Measurements from ENCODE around the gene C10orf143.
"Not testable (repeated sequence)": the region's sequence is repeated elsewhere in the genome, so short reads cannot be mapped to it uniquely, and the experiment has no call there.

C10orf143 gene

DNA sequence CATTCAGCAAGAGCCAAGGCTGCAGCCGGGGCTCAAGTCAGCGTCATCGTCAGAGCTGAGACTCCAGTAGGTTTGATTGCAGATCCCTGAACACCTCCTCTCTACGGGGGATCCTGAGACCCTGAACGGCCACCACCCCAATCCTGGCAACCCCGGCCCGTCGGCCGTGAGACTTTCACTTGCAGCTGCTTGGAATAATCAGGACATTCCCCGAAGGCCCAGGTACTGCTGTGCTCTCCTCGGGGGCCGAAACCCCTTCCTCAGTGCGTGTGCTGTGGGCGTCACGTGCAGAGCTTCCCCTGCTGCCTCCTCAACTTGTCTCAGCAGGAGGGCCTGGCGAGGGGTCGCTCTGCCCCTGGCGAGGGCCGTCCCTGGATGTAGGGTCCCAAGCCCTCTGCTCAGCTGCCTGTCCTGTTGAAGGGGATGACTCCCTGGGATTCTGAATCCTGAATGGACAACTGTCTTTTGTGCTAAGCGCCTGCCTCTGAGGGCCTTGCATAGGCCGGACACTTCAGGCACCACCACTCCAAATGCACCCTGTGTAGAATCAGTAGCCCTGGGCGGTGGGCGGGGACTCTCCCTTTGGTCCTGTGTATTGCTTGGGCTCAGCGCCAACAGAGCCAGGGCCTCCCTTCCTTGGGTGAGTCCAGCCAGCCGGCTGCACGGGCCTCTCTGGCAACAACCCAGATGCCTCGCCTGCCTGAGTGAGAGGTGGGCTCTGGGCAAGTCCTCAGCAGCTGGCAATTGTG lies 82.7 kb downstream of the C10orf143 start:
- no peak for DNase-seq

- no peak for DNase-seq
Observed at GRCh38 chr10:130026670-130027456, 83.8 kb downstream of the C10orf143 start.

DNA sequence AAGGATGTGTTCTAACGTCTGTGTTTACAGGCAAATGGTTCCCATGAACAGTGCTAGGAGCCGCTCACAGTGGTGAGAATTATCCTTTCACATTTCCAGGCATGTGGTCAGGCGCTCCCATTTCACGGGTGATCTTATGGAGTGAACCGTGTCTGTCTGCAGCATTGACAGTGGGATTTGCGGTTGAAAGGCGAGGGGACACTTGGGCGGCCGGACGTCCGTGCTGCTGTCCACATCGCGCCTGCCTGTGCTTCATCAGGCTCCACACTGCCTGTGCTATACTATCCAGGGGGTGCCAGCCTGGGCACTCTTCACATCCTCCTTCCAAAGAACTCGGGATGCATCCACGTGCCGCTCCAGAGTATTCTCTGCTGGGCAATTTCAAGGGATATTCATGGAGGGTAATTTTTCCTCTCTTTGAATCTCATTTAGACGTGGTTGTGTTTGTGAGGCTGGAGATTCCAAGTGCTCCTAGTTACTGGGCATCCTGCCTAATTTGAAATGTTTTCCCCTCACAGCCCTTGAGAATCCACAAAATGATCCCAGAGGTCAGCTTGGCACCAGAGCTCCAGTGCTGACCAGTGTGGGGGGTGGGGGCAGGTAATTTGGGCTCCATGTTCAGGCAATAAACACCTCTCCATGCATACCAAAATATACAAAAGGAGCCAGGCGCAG lies 84.7 kb downstream of the C10orf143 start:
- no peak for DNase-seq

- DNase-seq, result no peak
Observed at GRCh38 chr10:130025326-130025725, 85.3 kb downstream of the C10orf143 start.

GRCh38 chr10:130024779-130025325 lies 85.8 kb downstream of the C10orf143 start:
- no peak for DNase-seq

- DNase-seq, result not testable (repeated sequence)
Observed at GRCh38 chr10:130024326-130024725, 86.3 kb downstream of the C10orf143 start.

GRCh38 chr10:130023454-130024230 lies 87.0 kb downstream of the C10orf143 start:
- DNase-seq, result no peak

DNA sequence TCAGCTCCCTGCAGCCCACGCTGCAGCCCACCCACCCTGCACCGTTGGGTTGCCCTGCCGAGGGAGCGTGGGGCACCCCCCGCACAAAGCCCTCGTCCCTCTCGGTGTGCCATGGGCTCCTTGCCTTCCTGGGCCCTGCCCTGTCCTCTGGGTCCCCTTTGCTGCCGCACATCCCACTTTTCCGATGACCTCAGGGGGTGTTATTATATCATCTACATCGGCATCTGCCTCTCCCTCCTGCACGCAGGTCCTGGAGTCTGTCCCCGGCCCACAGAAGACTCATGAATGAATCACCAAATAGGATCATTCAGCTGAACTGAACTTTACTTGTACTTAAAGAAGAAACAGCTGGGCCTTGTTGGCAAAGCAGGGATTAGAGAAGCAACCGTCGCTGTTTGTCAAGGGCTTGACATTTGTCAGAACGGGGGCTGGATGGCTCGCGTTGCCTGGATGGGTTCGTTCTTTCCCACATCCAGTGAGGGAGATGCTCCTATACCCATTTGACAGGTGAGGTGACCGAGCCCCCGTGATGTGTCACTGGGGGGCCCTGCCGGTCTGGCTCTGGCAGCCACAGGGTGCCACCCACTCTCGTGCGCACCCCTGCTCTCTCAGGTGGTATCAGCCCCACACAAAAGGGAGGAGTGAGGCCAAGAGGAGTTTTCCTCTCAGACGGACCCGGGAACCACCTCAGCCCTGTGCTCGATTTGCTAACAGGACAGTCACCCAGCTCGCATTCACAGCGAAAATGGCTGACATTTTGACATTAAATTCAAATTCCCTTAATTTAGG lies 87.9 kb downstream of the C10orf143 start:
- DNase-seq, result no peak

DNA sequence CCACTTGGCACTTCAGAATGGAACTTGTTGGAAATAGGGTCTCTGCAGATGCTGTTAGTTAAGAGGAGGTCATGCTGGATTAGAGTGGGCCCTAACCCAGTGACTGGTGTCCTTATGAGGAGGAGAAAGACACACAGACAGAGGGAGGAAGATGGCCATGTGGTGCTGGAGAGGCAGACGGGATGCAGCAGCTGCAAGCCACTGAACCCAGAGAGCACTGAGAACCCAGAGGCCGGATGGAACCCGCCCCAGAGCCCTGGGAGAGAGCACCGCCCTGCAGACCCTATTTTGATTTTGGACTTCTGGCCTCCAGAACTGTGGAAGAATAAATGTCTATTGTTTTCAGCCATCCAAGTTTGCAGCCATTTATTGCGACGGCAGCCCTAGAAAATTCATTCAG lies 88.5 kb downstream of the C10orf143 start:
- no peak for DNase-seq

- no peak for DNase-seq
Observed at GRCh38 chr10:130021383-130021950, 89.2 kb downstream of the C10orf143 start.

- no peak for DNase-seq
Observed at GRCh38 chr10:130020651-130021382, 89.8 kb downstream of the C10orf143 start.

- no peak for DNase-seq
Observed at GRCh38 chr10:130018730-130019185, 91.9 kb downstream of the C10orf143 start.

DNA sequence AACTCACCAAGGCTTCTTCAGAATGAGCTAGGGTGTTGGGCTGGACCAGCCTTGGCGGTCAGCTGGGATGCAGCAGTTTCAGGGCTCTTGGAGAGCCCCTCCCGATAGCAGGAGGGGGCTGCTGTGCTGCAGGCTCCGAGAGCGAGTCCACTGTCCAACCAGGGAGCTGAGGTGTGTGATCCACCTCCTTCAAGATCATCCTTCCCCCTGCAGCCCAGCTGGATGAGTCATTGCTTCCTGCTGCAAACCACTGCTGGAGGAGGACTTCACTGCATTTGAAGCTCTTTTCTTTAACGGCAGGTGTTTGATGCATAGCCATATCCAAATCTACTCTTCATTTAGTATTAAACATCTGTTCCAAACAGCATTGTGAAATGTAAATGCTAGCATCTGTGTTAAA lies 92.4 kb downstream of the C10orf143 start:
- peak; percentile 8 to 38 for DNase-seq

- DNase-seq, result no peak
Observed at GRCh38 chr10:130017631-130018022, 93.0 kb downstream of the C10orf143 start.

- no peak for DNase-seq
Observed at GRCh38 chr10:130016993-130017630, 93.5 kb downstream of the C10orf143 start.

GRCh38 chr10:130016095-130016494 lies 94.5 kb downstream of the C10orf143 start:
- no peak for DNase-seq

DNA sequence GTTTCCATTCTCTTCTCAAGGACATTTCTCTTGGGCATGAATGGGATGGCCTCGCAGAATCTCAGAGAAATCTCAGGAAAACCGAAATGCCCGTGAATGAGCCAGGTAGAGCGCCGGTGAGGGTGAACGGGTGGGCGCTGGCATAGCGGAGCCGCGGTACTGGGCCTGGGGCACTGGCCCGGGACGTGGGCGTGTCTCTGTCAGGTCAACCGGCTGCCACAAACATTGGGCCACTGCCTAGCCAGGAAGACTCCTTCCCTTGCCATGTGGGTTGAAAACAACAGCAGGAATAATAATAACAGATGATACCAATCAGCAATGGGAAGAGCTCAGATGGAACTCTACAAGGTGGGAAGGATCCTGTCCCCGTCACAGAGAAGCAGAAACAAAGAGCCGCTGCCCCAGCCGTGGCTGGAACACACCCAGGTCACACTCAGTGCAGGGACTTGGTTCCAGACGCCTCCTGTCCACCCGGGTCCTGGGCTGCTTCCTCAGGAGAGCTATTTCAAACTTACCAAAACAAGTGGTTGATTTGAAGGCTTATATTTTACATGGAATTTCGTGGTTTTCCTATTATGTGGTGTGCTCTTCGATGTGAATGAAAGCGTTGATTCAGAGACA lies 95.4 kb downstream of the C10orf143 start:
- no peak for DNase-seq

GRCh38 chr10:130014263-130015074 lies 96.2 kb downstream of the C10orf143 start:
- DNase-seq, result no peak
